Type B pancreatic cell (in vitro differentiated cells): ENCODE measurements around the gene NKRF. TPM values are rescaled to one million over a fixed set of nuclear protein-coding genes. Genes with fewer than 3 reads are reported as not detected.
A peak's percentile ranks its signal among the peaks of the same experiment; 100 is the strongest.

Source experiments
- DNase-seq: peaks from one replicate; pipeline ENCODE4 v3.0.0; 2021; ENCODE audit warnings: mixed read lengths; ENCODE audit not compliant: unreplicated experiment; ENCODE audit errors: extremely low spot score
- H3K27ac Mint-ChIP-seq: 2 replicates; pipeline ENCODE4 v1.8.0; 2021; ENCODE audit warnings: mild to moderate bottlenecking, mixed read lengths
- H3K27me3 Mint-ChIP-seq: 2 replicates; pipeline ENCODE4 v1.8.0; 2021; ENCODE audit warnings: mixed read lengths
- H3K36me3 Mint-ChIP-seq: 2 replicates; pipeline ENCODE4 v1.8.0; 2021; ENCODE audit warnings: mixed read lengths
- H3K4me1 Mint-ChIP-seq: one replicate; pipeline ENCODE4 v1.8.0; 2021; ENCODE audit warnings: mixed read lengths; ENCODE audit not compliant: unreplicated experiment
- H3K4me3 Mint-ChIP-seq: 2 replicates; pipeline ENCODE4 v1.8.0; 2021; ENCODE audit warnings: mild to moderate bottlenecking, mixed read lengths
- H3K9me3 Mint-ChIP-seq: 2 replicates; pipeline ENCODE4 v1.8.0; 2021; ENCODE audit warnings: mixed read lengths
- total RNA-seq: library from RNA; stranded (reverse); gene quantifications from 2 replicates; pipeline ENCODE4 v1.2.1, GENCODE V29; 2021; ENCODE audit warnings: low replicate concordance
- TF ChIP-seq, protein P1 (sequence below): fragments of 200-600 bp; sonication (generic); conservative IDR thresholded peaks from 2 replicates; pipeline ENCODE4 v1.5.0; 2021; ENCODE audit warnings: antibody characterized with exemption, mild to moderate bottlenecking

NKRF gene
- total RNA-seq, 1 donor from 2014 or later, result 11.0 TPM

DNA sequence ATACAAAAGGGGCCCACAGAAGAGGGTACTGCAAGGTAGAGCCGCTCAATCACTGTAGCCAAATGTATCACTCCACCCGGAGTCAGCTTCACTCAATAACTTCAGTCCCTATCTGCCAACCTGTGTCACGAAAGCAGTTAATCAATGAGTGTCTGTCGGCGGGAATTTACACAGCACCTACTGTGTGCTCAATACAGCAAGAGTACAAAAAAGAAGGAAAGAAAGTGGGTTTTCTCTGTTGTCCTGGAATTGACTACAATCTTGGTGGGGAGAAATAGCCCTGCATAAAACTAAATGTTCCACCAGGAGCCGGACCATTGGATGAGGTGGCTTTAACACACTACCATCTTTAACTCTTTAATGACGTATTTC is 780 bp upstream of the NKRF start:
- H3K36me3 Mint-ChIP-seq, result peaks cover under 1% of the 10 kb centered on the region
- H3K9me3 Mint-ChIP-seq, result peaks cover 4% of the 10 kb centered on the region
- DNase-seq, result no peak
- peaks cover 8% of the 10 kb centered on the region for H3K4me1 Mint-ChIP-seq
- no peaks in the 10 kb centered on the region for H3K27me3 Mint-ChIP-seq
- TF ChIP-seq, protein P1, sequence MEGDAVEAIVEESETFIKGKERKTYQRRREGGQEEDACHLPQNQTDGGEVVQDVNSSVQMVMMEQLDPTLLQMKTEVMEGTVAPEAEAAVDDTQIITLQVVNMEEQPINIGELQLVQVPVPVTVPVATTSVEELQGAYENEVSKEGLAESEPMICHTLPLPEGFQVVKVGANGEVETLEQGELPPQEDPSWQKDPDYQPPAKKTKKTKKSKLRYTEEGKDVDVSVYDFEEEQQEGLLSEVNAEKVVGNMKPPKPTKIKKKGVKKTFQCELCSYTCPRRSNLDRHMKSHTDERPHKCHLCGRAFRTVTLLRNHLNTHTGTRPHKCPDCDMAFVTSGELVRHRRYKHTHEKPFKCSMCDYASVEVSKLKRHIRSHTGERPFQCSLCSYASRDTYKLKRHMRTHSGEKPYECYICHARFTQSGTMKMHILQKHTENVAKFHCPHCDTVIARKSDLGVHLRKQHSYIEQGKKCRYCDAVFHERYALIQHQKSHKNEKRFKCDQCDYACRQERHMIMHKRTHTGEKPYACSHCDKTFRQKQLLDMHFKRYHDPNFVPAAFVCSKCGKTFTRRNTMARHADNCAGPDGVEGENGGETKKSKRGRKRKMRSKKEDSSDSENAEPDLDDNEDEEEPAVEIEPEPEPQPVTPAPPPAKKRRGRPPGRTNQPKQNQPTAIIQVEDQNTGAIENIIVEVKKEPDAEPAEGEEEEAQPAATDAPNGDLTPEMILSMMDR, result no peak
- peak overlapping the region; percentile 96 for H3K4me3 Mint-ChIP-seq
- H3K27ac Mint-ChIP-seq, result peak overlapping the region; percentile 93

GRCh38 chrX:119605464-119606279 is 552 bp downstream of the NKRF start:
- Mint-ChIP-seq H3K36me3 (peaks cover 4% of the 10 kb centered on the region), H3K27me3 (no peaks in the 10 kb centered on the region), H3K27ac (peak overlapping the region; percentile 93), H3K9me3 (peaks cover 4% of the 10 kb centered on the region), H3K4me1 (peaks cover 8% of the 10 kb centered on the region), H3K4me3 (peak overlapping the region; percentile 96)
- DNase-seq, result no peak
- TF ChIP-seq, protein P1, result no peak

- Mint-ChIP-seq H3K36me3 (peaks cover 4% of the 10 kb centered on the region), H3K27ac (peak overlapping the region; percentile 40), H3K4me1 (peaks cover 8% of the 10 kb centered on the region), H3K27me3 (no peaks in the 10 kb centered on the region), H3K9me3 (peaks cover 4% of the 10 kb centered on the region), H3K4me3 (peak overlapping the region; percentile 93)
- TF ChIP-seq, protein P1, result no peak
- no peak for DNase-seq
Measured at GRCh38 chrX:119604766-119605463, 1.3 kb downstream of the NKRF start.

- Mint-ChIP-seq H3K27me3 (no peaks in the 10 kb centered on the region), H3K27ac (no peak overlapping the region), H3K4me1 (peaks cover 8% of the 10 kb centered on the region), H3K36me3 (peaks cover 4% of the 10 kb centered on the region), H3K9me3 (peaks cover 4% of the 10 kb centered on the region), H3K4me3 (no peak overlapping the region)
- no peak for DNase-seq
- TF ChIP-seq, protein P1, result no peak
Measured at GRCh38 chrX:119602701-119603255, 3.4 kb downstream of the NKRF start.

GRCh38 chrX:119589810-119590209 is 16.4 kb downstream of the NKRF start:
- Mint-ChIP-seq H3K27ac (no peak overlapping the region), H3K4me1 (no peaks in the 10 kb centered on the region), H3K27me3 (no peaks in the 10 kb centered on the region), H3K9me3 (no peaks in the 10 kb centered on the region), H3K36me3 (no peaks in the 10 kb centered on the region), H3K4me3 (no peak overlapping the region)
- TF ChIP-seq, protein P1, result no peak
- DNase-seq, result no peak
